Fibroblast of skin of right biceps (primary cell): ENCODE results near the gene SPC24.
"Not testable (repeated sequence)": the region's sequence is repeated elsewhere in the genome, so short reads cannot be mapped to it uniquely, and the experiment has no call there.

Experiments
- DNase-seq: peaks from one replicate; pipeline ENCODE4 v3.0.0-alpha.2; 2013

SPC24 gene

DNA sequence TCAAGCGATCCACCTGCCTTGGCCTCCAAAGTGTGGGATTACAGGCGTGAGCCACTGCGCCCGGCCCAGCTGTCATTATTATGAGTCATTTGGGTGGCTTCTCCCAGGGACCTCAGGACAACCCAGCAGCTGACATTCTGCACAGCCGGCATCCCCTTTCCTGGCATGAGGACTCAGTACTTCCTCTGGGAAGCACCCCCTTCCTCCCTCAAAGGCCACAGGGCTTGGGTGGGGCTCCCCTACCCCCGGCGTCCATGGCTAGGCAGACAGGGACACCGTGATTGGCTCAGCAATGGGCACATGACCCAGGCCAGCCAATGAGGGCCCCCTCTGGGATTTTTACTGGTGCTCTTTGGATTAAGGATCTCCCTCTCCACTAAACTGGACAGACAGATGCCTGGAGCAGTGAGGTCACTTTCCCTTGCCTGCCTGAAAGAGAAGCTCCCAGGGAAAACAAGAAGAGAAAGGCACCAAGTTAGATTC, 35.7 kb upstream of the SPC24 start:
- peak; percentile 58 for DNase-seq

DNA sequence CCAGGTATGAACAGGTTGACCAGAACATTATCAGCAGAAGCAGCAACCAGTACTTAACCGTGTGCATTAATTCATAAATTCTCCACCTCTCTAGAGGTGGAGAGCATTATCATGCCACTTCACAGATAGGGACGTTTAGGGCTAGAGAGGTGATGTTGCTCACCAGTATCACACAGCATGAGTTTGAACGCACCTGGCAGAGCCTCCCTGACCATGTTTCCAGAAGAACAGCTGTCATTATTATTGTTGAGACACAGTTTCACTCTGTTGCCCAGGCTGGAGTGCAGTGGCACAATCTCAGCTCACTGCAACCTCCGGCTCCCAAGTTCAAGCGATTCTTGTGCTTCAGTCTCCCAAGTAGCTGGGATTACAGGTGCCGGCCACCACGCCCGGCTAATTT, 34.9 kb upstream of the SPC24 start:
- DNase-seq, result no peak

DNA sequence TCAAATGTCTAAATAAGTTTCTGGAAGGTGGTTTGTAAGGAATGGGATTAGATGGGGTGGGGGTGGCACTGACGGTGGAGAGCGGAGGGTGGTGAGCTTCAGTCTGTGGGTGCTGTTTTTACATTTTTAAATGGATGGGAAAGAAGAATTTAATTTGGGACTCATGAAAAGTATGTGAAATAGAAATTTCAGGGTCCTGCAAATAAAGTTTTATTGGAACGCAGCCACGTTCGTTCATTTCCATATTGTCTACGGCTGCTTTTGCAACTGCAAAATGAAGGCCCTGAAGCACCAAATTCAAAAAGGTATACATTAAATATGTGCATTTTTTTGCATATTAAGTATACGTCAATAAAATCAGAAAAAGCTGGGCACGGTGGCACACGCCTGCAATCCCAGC, 31.9 kb upstream of the SPC24 start:
- DNase-seq, result no peak

DNA sequence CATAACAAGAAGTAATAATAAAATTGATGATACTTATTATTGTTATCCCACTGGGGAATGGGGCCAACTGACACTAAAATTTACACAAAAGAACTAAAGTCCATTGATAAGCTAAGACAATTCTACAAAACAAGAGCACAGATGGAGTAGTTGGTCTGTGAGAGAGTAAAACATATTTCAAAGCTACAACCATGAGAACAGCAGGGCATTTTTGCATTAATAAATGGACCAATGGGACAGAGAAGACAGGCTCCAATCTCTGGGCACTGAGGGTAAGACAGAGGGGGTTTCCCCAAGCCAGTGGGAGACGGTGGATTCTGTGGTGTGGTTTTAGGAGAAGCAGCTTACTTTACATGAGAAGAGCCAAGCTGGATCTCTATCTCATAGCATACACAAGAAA, 27.4 kb upstream of the SPC24 start:
- no peak for DNase-seq

DNA sequence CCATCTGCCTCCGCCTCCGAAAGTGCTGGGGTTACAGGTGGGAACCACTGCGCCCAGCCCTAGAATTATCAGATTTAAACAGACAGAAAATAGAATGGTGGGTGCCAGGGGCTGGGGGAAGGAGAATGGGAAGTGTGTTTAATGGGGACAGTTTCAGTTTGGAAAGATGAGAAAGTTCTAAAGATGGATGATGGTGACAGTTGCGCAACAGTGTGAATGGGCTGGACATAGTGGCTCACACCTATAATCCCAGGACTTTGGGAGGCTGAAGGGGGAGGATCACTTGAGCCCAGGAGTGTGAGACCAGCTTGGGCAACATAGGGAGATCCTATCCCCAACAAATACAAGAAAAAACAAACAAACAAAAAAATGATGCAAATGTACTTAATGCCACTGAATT, 25.9 kb upstream of the SPC24 start:
- DNase-seq, result no peak

DNA sequence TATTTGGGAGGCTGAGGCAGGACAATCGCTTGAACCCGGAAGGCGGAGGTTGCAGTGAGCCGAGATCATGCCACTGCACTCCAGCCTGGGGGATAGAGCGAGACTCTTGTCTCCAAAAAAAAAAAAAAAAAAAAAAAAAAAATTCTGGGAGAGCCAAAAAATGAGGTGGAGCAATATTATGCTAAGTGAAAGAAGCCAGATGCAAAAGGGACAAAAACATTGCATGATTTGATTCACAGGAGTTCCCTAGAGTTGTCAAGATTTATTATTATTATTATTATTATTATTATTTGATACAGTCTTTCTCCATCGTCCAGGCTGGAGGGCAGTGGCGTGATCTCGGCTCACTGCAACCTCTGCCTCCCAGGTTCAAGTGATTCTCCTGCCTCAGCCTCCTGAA, 25.4 kb upstream of the SPC24 start:
- DNase-seq, result not testable (repeated sequence)

DNA sequence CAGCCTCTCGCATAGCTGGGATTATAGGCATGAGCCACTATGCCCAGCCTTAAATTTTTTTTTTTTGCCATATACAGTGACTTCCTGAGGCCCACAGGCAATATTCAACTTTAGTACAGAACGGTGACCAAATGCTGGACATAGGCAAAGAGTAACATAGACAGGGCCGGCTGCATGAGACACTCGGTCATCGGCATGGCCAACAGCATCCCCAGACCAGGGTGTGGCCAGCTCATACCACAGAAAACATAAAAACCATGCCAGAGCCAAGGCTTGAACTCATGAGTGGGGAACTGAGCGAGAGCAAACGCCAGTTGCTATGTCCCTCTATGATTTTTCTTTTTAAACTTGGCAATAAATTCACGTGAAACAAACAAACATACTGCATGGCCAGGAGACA, 24.8 kb upstream of the SPC24 start:
- DNase-seq, result no peak

DNA sequence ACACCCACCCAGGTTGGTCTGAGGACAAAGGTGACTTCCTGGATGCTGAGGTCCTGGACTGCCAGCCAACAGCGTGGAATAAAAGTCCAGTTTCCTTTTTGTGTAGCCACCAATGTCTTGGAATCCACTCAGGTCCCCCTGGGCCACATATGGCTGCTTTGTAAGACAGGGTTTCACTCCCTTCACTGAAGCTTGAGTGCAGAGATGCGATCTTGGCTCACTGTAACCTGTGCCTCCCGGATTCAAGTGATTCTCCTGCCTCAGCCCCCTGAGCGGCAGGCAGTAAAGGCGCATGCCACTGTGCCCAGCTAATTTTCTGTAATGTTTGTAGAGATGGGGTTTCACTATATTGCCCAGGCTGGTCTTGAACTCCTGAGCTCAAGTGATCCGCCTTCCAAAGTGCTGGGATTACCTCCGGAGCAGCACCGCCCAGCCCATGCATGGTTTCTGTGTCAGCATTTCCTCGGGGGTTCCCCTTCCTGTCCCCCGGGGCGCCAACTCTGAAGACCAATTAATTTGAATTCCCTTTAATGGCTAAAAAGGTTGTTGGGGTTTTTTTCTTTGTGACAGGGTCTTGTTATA, 24.2 kb upstream of the SPC24 start:
- no peak for DNase-seq

DNA sequence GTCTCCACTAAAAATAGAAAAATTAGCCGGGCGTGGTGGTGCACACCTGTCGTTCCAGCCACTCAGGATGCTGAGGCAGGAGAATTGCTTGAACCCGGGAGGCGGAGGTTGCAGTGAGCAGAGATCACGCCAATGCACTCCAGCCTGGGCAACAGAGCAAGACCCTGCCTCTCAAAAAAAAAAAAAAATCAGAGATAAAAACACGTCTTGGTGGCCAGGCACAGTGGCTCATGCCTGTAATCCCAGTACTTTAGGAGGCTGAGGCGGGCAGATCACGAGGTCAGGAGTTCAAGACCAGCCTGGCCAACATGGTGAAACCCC, 23.5 kb upstream of the SPC24 start:
- DNase-seq, result not testable (repeated sequence)

DNA sequence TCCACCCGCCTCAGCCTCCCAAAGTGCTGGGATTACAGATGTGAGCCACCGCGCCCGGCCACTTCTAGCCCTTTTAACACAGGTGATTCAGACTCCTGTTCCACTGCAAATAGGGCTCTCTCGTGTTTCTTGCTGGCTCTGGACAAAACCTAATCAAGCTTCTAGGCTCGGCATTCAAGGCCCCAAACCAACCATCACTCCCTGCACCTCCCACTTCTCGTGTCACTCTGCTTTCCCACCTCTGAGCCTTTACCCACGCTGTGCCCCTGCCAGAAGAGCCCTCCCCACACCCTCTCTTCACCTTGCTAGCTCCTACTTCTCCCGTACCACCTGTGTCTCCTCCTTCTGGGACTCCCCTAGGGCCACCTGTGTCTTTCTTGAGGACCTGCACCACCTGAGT, 22.0 kb upstream of the SPC24 start:
- DNase-seq, result no peak

DNA sequence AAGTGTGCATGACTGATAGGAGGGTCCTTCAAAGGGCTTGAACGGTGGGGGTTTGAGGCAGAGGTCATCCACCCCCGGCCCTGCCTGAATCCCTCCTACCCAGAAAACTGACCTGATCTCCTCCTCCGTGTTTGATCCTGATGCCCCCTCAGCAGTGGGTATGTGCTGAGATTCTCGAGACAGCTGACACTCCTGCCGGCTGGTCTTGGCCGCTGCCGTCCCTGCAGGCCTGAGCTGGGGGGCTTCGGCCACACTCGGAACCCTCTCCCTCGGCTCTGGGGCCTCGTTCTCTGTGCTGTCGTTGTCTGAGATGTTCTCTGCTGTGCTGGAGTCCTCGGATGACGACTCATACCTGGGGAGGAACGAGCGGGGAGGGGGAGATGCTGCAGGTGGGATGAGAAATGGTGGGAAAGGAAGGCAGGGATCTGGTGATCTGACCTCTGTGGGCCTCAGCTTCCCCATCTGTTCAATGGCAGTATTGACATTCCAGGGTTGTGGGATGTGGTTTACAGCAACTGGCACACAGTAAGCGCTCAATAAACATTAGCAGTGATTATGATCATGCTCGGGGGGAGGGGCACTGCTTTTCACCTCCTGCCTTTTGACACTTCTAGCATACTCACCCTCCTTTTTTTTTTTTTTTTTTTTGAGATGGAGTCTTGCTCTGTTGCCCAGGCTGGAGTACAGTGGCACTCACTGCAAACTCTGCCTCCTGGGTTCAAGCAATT, 21.0 kb upstream of the SPC24 start:
- DNase-seq, result no peak

DNA sequence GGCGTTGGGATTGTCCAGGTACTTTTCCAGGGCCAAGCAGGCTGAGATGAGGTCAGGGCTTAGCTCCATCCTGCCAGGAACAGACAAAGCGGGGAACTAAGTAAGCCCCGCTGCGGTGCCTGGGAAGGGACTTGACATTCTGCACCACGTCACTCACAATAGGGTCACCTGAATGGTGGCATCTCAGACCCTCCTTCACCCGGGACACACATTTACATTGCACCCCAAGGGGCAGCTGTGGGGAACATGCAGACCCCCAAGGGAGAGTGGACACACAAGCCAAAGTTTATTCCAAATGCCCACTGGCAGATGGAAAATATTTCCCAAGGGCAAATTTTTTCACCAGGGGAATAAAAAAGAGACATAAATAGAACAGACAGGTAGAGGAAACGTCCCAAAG, 20.3 kb upstream of the SPC24 start:
- DNase-seq, result no peak

DNA sequence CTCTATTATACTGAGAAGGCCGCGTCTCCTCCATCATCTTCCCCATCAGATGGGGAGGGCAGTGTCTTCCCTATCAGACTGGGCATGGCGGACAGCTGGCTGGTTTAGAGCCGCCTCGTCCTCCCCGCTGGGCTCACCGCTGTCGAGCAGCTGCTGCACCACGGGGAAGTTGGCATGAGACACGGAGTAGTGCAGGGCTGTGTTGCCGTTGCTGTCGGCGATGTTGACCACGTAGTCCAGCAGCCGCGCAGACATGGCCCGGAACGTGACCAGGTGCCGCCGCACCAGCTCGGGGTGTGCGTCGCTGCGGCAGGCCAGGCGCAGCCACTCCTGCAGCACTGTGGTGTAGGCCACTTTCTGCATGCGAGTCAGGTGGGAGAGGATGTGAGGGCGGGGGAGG, 18.8 kb upstream of the SPC24 start:
- no peak for DNase-seq

DNA sequence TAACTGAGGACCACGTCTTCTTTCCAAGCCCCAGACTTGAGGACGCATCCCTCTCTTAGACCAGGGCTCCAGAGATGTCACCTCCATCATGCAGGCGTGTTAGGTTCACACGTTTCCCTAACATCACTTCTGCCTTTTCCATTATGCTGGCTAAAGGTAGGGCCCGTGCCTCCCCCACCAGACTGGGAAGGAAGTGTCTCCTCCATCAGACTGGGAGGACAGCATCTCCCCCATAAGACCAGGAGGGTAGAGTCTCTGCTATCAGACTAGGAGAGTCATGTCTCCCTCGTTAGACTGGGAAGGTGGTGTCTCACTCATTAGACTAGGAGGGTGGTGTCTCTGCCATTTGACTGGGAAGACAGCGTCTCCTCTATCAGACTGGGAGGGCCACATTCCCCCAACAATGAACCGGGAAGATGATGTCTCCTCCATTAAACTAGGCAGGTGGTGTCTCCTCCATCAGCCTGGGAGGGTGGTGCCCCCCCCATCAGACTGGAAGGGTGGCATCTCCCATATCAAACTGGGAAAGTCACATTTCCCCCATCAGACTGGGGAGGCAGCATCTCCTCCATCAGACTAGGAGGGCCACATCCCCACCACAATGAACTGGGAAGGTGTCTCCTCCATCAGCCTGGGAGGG, 18.1 kb upstream of the SPC24 start:
- no peak for DNase-seq

DNA sequence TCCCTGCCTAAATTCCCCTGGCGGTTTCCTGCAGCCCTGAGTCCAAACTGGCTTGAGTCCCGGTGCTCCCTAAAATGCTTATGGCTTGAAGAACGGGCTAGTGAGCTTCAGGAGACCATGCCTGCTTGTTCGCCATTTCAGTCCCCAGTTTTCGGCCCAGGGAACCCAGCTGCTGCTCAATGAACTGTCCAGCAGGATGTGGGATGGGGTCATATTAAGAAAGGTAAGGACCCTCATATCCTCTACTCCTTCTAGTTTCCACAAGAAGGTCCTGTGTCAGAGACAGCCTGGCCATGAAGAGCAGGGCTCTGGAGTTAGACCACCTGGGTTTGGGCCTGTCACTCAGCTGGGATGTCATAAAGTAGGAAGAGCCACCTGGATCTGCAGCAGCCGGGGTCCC, 17.0 kb upstream of the SPC24 start:
- DNase-seq, result no peak

DNA sequence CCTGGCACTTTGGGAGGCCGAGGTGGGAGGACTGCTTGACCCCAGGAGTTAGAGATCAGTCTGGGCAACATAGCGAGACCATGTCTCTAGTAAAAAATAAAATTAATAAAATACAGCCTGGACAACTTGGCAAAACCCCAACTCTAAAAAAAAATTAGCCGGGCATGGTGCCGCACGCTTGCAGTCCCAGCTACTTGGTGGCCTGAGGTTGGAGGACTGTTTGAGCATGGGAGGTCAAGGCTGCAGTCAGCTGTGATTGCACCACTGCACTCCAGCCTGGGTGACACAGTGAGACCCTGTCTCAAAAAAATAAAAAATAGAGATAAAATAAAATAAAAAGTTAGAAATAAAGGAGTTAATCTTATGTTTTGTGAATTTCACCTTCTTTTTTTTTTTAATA, 15.6 kb upstream of the SPC24 start:
- no peak for DNase-seq

DNA sequence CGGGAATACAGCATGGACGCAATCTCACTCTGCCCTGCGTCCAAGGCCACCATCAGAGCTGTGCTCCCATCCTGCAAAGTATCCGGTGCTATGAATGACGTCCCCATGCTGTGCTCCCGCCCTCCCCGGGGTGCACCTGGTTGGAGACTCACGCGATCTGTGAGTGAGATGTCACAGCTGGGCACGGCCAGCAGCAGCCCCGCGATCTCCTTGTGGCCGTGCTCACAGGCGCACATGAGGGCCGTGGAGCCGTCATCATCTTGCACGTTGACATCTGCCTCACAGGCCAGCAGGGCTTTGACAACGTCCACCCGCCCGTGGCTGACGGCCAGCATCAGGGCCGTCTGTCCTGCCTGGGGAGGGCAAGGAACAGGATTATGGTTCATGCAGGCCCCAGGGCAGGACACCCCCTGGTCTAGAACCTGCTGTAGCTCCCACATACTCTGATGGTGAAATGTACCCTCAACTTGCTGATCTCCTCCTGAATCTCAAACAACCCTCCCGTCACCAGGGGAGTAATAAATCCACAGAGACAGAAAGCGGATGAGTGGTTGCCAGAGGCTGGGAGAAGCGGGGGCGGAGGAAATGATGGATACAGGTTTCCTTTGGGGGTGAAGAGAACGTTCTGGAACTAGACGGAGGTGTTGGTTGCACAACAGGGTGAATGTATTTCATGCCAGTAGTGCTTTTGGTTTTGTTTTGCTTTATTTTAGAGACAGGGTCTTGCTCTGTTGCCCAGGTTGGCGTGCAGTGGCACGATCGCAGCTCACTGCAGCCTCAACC, 14.5 kb upstream of the SPC24 start:
- DNase-seq, result no peak

DNA sequence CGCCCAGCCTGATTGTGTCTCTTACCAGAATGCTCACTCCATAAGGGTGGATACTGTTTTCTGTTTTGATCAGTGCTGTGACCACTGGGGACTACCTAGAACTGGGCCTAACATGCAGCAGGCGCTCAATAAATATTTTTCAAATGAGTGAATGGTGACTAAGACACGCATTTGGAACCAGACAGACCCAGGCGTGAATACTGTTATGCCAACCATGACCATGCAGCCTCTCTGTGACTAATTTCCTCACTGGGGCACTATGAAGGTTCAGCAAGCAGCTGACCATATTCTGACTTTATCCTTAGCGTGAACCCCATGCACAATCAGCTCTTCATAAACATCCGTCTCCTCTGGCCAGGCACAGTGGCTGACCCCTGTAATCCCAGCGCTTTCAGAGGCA, 13.0 kb upstream of the SPC24 start:
- DNase-seq, result peak; percentile 89

DNA sequence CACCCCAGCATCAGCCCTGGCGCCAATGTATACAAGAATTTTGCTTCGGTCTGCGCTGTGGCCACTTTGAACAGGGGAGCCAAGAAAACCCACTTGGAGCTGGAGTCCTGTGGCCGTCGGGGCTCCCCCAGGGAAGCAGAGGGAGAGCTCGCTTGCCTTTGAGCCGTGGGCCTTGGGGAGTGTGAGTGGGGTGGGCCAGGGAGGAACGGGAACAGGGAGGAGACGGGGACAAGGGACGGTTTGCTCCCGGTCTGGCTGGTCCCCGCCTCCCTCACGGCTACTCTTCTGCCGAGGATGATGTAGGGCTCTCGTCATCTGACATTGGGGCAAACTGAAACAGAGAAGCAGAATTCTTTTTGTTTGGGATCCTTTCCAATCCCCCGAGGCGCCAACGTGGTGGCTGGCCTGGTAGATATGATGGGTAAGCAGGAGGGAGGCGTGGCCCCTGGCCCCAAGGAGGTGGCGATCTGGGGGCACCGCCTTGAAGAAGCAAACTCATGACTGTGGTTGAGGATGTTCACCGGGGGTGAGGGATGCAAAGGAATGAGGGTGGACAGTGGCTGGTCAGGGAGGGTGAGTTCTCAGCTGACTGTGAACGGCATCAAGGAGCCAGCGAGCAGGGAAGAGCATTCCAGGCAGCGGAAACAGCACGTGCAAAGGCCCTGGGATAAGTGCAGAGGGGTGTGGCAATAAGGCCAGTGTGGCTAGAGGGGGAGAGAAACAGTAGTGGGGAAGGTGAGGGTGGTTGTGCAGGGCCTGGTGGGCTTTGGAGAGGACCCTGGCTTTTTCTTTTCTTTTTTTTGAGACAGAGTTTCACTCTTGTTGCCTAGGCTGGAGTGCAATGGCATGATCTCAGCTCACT, 10.9 kb upstream of the SPC24 start:
- DNase-seq, result no peak

DNA sequence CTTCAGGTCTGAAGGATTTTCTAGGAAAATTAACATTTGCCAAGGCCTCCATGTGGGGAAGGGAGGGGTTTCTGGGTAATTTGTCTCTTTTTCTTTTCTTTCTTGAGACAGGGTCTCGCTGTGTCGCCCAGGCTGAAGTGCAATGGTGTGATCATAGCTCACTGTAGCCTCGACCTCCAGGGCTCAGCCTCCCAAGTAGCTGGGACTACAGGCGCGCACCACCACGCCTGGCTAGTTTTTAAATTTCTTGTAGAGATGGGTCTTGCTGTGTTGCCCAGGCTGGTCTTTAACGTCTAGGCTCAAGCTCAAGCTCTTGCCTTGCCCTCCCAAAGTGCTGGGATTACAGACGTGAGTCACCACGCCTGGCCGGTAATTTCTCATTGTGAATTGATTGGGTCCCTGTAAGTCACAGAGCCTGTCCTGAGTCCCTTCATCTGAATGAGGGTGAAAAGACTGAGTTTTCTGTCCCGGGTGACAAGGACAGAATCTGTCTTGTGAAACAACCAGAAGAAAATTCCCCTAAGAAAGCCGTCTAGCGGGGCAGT, 10.0 kb upstream of the SPC24 start:
- peak; percentile 44 for DNase-seq

DNA sequence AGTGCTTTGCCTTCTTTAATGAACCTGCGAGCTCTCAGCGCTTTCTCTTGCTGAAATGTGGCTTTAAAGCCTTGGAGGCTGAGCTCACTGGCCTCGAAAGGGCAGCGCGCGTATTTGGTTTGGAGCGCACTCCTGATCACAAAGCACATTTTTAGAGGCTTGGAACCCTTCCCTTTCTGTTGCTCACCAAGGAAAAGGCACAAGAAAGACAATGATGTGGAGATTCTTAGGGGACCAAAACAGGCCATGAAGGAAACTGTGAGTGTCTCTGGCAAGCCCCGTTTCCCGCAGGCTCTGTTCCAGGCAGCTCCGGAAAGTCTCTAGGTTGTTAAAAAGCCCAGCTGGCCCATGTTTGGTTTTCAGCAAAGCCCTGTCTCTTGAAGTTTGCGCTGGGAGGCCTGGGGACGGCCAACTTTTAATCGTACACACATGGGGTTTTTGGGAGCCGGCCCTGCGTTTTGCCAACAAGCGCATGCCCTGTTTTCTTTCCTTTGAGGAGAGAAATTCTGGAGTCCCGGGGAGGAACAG, 9.4 kb upstream of the SPC24 start:
- DNase-seq, result peak; percentile 72

DNA sequence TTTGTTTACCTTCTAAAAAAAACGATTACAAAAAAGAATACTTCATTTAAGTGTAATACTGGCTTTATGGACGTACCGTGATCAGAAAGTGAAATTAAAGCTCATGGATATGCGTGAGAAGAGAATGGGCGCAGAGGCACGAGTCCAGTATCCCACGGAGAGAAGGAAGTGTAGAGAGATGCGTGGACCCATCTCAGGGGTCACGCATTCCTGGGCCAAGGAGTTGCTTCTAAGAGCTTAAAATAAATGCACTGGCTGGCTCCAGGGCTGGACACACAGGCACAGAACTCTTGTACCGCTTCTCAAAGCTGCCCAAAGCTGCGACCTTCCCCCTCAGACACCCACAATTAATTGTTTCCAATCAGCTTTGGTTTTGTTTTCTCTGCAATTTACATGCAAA, 8.7 kb upstream of the SPC24 start:
- DNase-seq, result no peak
